WTC11 (cell line): ENCODE measurements around the gene OVCA2. TPM values are rescaled to one million over a fixed set of nuclear protein-coding genes. Genes with fewer than 3 reads are reported as not detected.

ENCODE experiments used
- ATAC-seq: fragments of 200-7000 bp; cut with Tn5 transposase; 2 replicates; pipeline ENCODE4 v1.10.0; 2021; ENCODE audit warnings: mild to moderate bottlenecking, moderate library complexity
- CTCF ChIA-PET: fragments of 300-600 bp; sonication (Branson Sonifier 250); formaldehyde crosslinking; loops from one replicate; lab custom pipeline; 2021; ENCODE audit warnings: antibody characterized with exemption; lab: Charles Lee
- POLR2A ChIA-PET: fragments of 350-600 bp; sonication (Branson Sonifier 250); formaldehyde crosslinking; loops from one replicate; lab custom pipeline; 2021; ENCODE audit warnings: antibody characterized with exemption; lab: Charles Lee
- DNase-seq: peaks from one replicate; pipeline ENCODE4 v3.0.0; 2021; ENCODE audit warnings: low spot score
- H3K27ac Mint-ChIP-seq: 2 replicates; pipeline ENCODE4 v1.8.0; 2021; ENCODE audit warnings: mixed read lengths
- H3K27me3 Mint-ChIP-seq: 2 replicates; pipeline ENCODE4 v1.8.0; 2021; ENCODE audit warnings: low read depth, mild to moderate bottlenecking, moderate library complexity, mixed read lengths
- H3K36me3 Mint-ChIP-seq: 2 replicates; pipeline ENCODE4 v1.8.0; 2021; ENCODE audit warnings: mixed read lengths
- H3K4me1 Mint-ChIP-seq: 2 replicates; pipeline ENCODE4 v1.8.0; 2022; ENCODE audit warnings: mixed read lengths
- H3K4me3 Mint-ChIP-seq: 2 replicates; pipeline ENCODE4 v1.8.0; 2021; ENCODE audit warnings: mild to moderate bottlenecking, moderate library complexity, mixed read lengths
- H3K9me3 Mint-ChIP-seq: 2 replicates; pipeline ENCODE4 v1.8.0; 2021; ENCODE audit warnings: mixed read lengths
- AFF4 ChIP-seq: sonication (generic); formaldehyde crosslinking; IDR thresholded peaks from 2 replicates; pipeline ENCODE4 v1.8.1; 2023; ENCODE audit warnings: mild to moderate bottlenecking, missing genetic modification reagents, borderline replicate concordance
- ATF3 ChIP-seq: sonication (generic); formaldehyde crosslinking; conservative IDR thresholded peaks from 2 replicates; pipeline ENCODE4 v1.8.1; 2022; ENCODE audit warnings: mild to moderate bottlenecking, missing genetic modification reagents
- CTCF ChIP-seq: fragments of 200-600 bp; IDR thresholded peaks from 2 replicates; pipeline ENCODE4 v1.8.0; 2022; ENCODE audit warnings: antibody characterized with exemption
- E2F5 ChIP-seq: sonication (generic); formaldehyde crosslinking; IDR thresholded peaks from 2 replicates; pipeline ENCODE4 v1.8.1; 2022; ENCODE audit warnings: mild to moderate bottlenecking, moderate library complexity, missing genetic modification reagents
- GABPB1 ChIP-seq: sonication (generic); formaldehyde crosslinking; IDR thresholded peaks from 2 replicates; pipeline ENCODE4 v1.8.1; 2023; ENCODE audit warnings: mild to moderate bottlenecking, missing genetic modification reagents
- GRHL2 ChIP-seq: fragments of 250-450 bp; sonication (Bioruptor Pico); IDR thresholded peaks from 2 replicates; pipeline ENCODE4 v1.8.0; 2022; ENCODE audit warnings: mild to moderate bottlenecking, moderate library complexity; ENCODE audit not compliant: insufficient replicate concordance, severe bottlenecking
- GTF2I ChIP-seq: fragments of 250-450 bp; sonication (Bioruptor Pico); conservative IDR thresholded peaks from 2 replicates; pipeline ENCODE4 v1.4.0; 2021; ENCODE audit warnings: mild to moderate bottlenecking
- IRF1 ChIP-seq: sonication (generic); formaldehyde crosslinking; IDR thresholded peaks from 2 replicates; pipeline ENCODE4 v1.8.0; 2023; ENCODE audit warnings: missing genetic modification reagents
- IRF2 ChIP-seq: sonication (generic); formaldehyde crosslinking; IDR thresholded peaks from 2 replicates; pipeline ENCODE4 v1.8.0; 2022; ENCODE audit warnings: low read depth, missing genetic modification reagents, borderline replicate concordance
- MYBL2 ChIP-seq: sonication (generic); formaldehyde crosslinking; IDR thresholded peaks from 2 replicates; pipeline ENCODE4 v1.8.1; 2023; ENCODE audit warnings: mild to moderate bottlenecking, moderate library complexity, missing genetic modification reagents
- NFYB ChIP-seq: sonication (generic); formaldehyde crosslinking; conservative IDR thresholded peaks from 2 replicates; pipeline ENCODE4 v1.8.0; 2022; ENCODE audit warnings: low read depth, missing genetic modification reagents
- NR1H2 ChIP-seq: sonication (generic); formaldehyde crosslinking; IDR thresholded peaks from 2 replicates; pipeline ENCODE4 v1.9.0; 2021; ENCODE audit warnings: mild to moderate bottlenecking, moderate library complexity, missing genetic modification reagents
- PRRX2 ChIP-seq: fragments of 250-450 bp; sonication (Bioruptor Pico); IDR thresholded peaks from 2 replicates; pipeline ENCODE4 v1.8.0; 2021; ENCODE audit warnings: mild to moderate bottlenecking
- RELA ChIP-seq: sonication (generic); formaldehyde crosslinking; IDR thresholded peaks from 2 replicates; pipeline ENCODE4 v1.8.1; 2022; ENCODE audit warnings: missing genetic modification reagents, mild to moderate bottlenecking, borderline replicate concordance
- RORB ChIP-seq: fragments of 250-450 bp; sonication (Bioruptor Pico); IDR thresholded peaks from 2 replicates; pipeline ENCODE4 v1.9.0; 2021; ENCODE audit warnings: mild to moderate bottlenecking
- SMAD4 ChIP-seq: sonication (generic); formaldehyde crosslinking; IDR thresholded peaks from 2 replicates; pipeline ENCODE4 v1.8.0; 2022; ENCODE audit warnings: mild to moderate bottlenecking, missing genetic modification reagents
- TEAD4 ChIP-seq: sonication (generic); formaldehyde crosslinking; IDR thresholded peaks from 2 replicates; pipeline ENCODE4 v1.8.0; 2022; ENCODE audit warnings: mild to moderate bottlenecking, missing genetic modification reagents
- USF1 ChIP-seq: sonication (generic); formaldehyde crosslinking; IDR thresholded peaks from 2 replicates; pipeline ENCODE4 v1.8.0; 2022; ENCODE audit warnings: mild to moderate bottlenecking, missing genetic modification reagents
- ZMAT4 ChIP-seq: fragments of 250-450 bp; sonication (Bioruptor Pico); IDR thresholded peaks from 2 replicates; pipeline ENCODE4 v1.9.0; 2021; ENCODE audit warnings: mild to moderate bottlenecking
- ZNF232 ChIP-seq: sonication (generic); formaldehyde crosslinking; IDR thresholded peaks from 2 replicates; pipeline ENCODE4 v1.8.0; 2022; ENCODE audit warnings: mild to moderate bottlenecking, missing genetic modification reagents
- ZNF317 ChIP-seq: sonication (generic); formaldehyde crosslinking; IDR thresholded peaks from 2 replicates; pipeline ENCODE4 v1.8.1; 2023; ENCODE audit warnings: low read depth, mild to moderate bottlenecking, moderate library complexity, missing genetic modification reagents, borderline replicate concordance
- ZNF416 ChIP-seq: fragments of 250-450 bp; sonication (Bioruptor Pico); IDR thresholded peaks from 2 replicates; pipeline ENCODE4 v1.9.0; 2021; ENCODE audit warnings: mild to moderate bottlenecking, inconsistent platforms
- ZNF425 ChIP-seq: fragments of 250-450 bp; sonication (Bioruptor Pico); conservative IDR thresholded peaks from 2 replicates; pipeline ENCODE4 v1.9.0; 2021; ENCODE audit warnings: mild to moderate bottlenecking
- total RNA-seq: library from RNA; stranded (reverse); gene quantifications from 3 replicates; pipeline ENCODE4 v1.2.3, GENCODE V29; 2021

The OVCA2 gene
- total RNA-seq, 1 experiment from 2014 or later, result 23.5 TPM

GRCh38 chr17:2086306-2086705, 44.5 kb downstream of the OVCA2 start (continued):
- TF ChIP-seq AFF4 (CRISPR knock-in tag), result no peak
- TF ChIP-seq, all 79 proteins: peak for 0

- Mint-ChIP-seq H3K4me3 (no peak overlapping the region), H3K36me3 (no peaks in the 10 kb centered on the region), H3K27me3 (no peaks in the 10 kb centered on the region), H3K4me1 (peaks cover 34% of the 10 kb centered on the region), H3K9me3 (no peaks in the 10 kb centered on the region), H3K27ac (peak overlapping the region; percentile 37; the same call in 1 of the 2 replicates)
- ATAC-seq (no peak), DNase-seq (no peak)
- no peak for TF ChIP-seq GABPB1 (CRISPR knock-in tag)
- no peak for TF ChIP-seq IRF2 (CRISPR knock-in tag)
- no peak for TF ChIP-seq NR1H2 (CRISPR knock-in tag)
- TF ChIP-seq ZNF317 (CRISPR knock-in tag), result no peak
- no peak for TF ChIP-seq RELA (CRISPR knock-in tag)
- no peak for TF ChIP-seq SMAD4 (CRISPR knock-in tag)
- no peak for TF ChIP-seq ZNF232 (CRISPR knock-in tag)
- no peak for TF ChIP-seq IRF1
- TF ChIP-seq MYBL2 (CRISPR knock-in tag), result no peak
- no peak for TF ChIP-seq PRRX2
- TF ChIP-seq NFYB (CRISPR knock-in tag), result no peak
- no peak for TF ChIP-seq ATF3 (CRISPR knock-in tag)
- TF ChIP-seq CTCF, result no peak
- TF ChIP-seq ZNF416 (CRISPR knock-in tag), result no peak
- ChIA-PET POLR2A (no interaction called here), CTCF (interaction anchor here (0.9 to 2.6 kb wide), 4 partner anchors 22 to 157 kb away, joined by 3 to 8 read pairs (median 6); partner anchors contain the start of gene HIC1)
Observed at GRCh38 chr17:2087597-2088211, 45.9 kb downstream of the OVCA2 start.

GRCh38 chr17:2089021-2089422, 47.2 kb downstream of the OVCA2 start:
- no peak for DNase-seq
- Mint-ChIP-seq H3K36me3 (no peaks in the 10 kb centered on the region), H3K4me3 (no peak overlapping the region), H3K27ac (peak overlapping the region; percentile 17; the same call in 1 of the 2 replicates), H3K27me3 (no peaks in the 10 kb centered on the region), H3K4me1 (peaks cover 34% of the 10 kb centered on the region), H3K9me3 (no peaks in the 10 kb centered on the region)
- CTCF ChIA-PET, result interaction anchor here (0.9 to 2.8 kb wide), 7 partner anchors 13 to 156 kb away, joined by 3 to 26 read pairs (median 4); partner anchors contain the start of gene HIC1
- POLR2A ChIA-PET, result interaction anchor here (1.2 kb wide), 1 partner anchor 50 kb away, joined by 3 read pairs; no protein-coding TSS in a partner anchor
- no peak for ATAC-seq
- no peak for TF ChIP-seq NR1H2 (CRISPR knock-in tag)
- no peak for TF ChIP-seq TEAD4 (CRISPR knock-in tag)
- TF ChIP-seq ZMAT4, result no peak
- no peak for TF ChIP-seq GTF2I (CRISPR knock-in tag)
- no peak for TF ChIP-seq RORB (CRISPR knock-in tag)
- no peak for TF ChIP-seq ZNF425 (CRISPR knock-in tag)
- no peak for TF ChIP-seq GRHL2 (CRISPR knock-in tag)
- TF ChIP-seq E2F5 (CRISPR knock-in tag), result no peak
- TF ChIP-seq USF1 (CRISPR knock-in tag), result no peak
